Adrenal gland (tissue), 12 donors: ENCODE data around the gene IL34. TPM values are rescaled to one million over a fixed set of nuclear protein-coding genes. Genes with fewer than 3 reads are reported as not detected.

ENCODE experiments used
- DNase-seq, 7 donors: peaks; one replicate each; pipeline ENCODE4 v3.0.0-alpha.2; 2019 to 2020
- H3K27ac ChIP-seq, 5 donors: fragments of 200-600 bp; sonication (generic) in 4 of 5; 1 replicate in 3 of 5; 2 replicates in 2 of 5; pipeline versions ENCODE4 v1.5.1 to v1.8.0; 2016 to 2020; ENCODE audit warnings: mild to moderate bottlenecking in 1 of 5
- H3K27me3 ChIP-seq: fragments of 200-600 bp; 2 replicates; pipeline ENCODE4 v1.8.0; 2021
- H3K36me3 ChIP-seq, 2 donors: fragments of 200-600 bp; replicated peaks in 1 of 2; 1 replicate in 1 of 2; 2 replicates in 1 of 2; pipeline versions ENCODE4 v1.5.1 to v1.8.0; 2018 to 2022
- H3K4me1 ChIP-seq, 2 donors: fragments of 200-600 bp; replicated peaks in 1 of 2; 1 replicate in 1 of 2; 2 replicates in 1 of 2; pipeline versions ENCODE4 v1.5.1 to v1.8.0; 2018 to 2021
- H3K4me3 ChIP-seq, 4 donors: fragments of 200-600 bp; sonication (generic) in 3 of 4; one replicate each; pipeline ENCODE4 v1.5.1; 2016 to 2018
- H3K9me3 ChIP-seq, 3 donors: fragments of 200-600 bp; sonication (generic) in 1 of 3; replicated peaks in 1 of 3; 1 replicate in 2 of 3; 2 replicates in 1 of 3; pipeline versions ENCODE4 v1.5.1 to v1.8.0; 2016 to 2021
- POLR2A ChIP-seq, 2 donors: fragments of 450-650 bp; IDR thresholded peaks; one replicate each; pipeline ENCODE4 v1.6.1; 2017; ENCODE audit warnings: antibody characterized with exemption in 2 of 2, mild to moderate bottlenecking in 2 of 2, moderate library complexity in 1 of 2
- WGBS, 4 donors: extraction: QIAGEN DNeasy Blood & Tissue Kit in 2 of 4; methylation state at CpG; one replicate each; pipeline versions ENCODE4 v1.1.5 to v1.1.7; 2013 to 2017; 5-methylcytosine and 5-hydroxymethylcytosine counted together
- intact Hi-C, 2 donors: fragments of 100-400 bp; cut with DNase I; formaldehyde crosslinking; loops; one replicate each; pipeline versions ENCODE4 v1.14.1 to v1.15.0; 2022 to 2023
- polyA plus RNA-seq, 3 donors: library from polyadenylated mRNA; stranded (reverse); fragments of 200-250 nt in 2 of 3; fragments of 350-450 nt in 1 of 3; fragmentation: Illumina TruSeq in 1 of 3; extraction: RNeasy Lipid Tissue Mini Kit (QIAGEN cat#74804) in 1 of 3; gene quantifications; one replicate each; pipeline ENCODE4 v1.2.3, GENCODE V29; 2013 to 2014
- total RNA-seq, 9 donors: library from RNA; depleted of rRNA in 4 of 9; stranded (reverse); fragments of >200 nt in 4 of 9; fragments of 120-200 nt in 1 of 9; fragmentation: NEBNext Ultra II Directional in 1 of 9; extraction: Animal tissue kit (Norgen Biotek cat#: 25700) in 1 of 9; gene quantifications; one replicate each; pipeline versions ENCODE4 v1.1.0 to v1.2.4, GENCODE V29; 2013 to 2023
- TF ChIP-seq, protein P1 (sequence below), 6 experiments: fragments of 450-650 bp in 4 of 6; fragments of 200-600 bp in 2 of 6; sonication (generic) in 1 of 6; IDR thresholded peaks; 1 replicate in 5 of 6; 2 replicates in 1 of 6; pipeline versions ENCODE4 v1.5.1 to v1.8.0; 2016 to 2021; ENCODE audit warnings: antibody characterized with exemption in 6 of 6, mild to moderate bottlenecking in 2 of 6, moderate library complexity in 1 of 6
- donor health status: healthy with polysubstance abuse.
- donor health status: Bipolar disorder and iron deficiency.
- donor health status: DM: yes; HTN: yes; CAD: no.
- donor health status: DM: no; HTN: no; CAD: no.
- donor health status: DM: no; HTN: no; CAD: no.
- donor health status: DM: yes; HTN: yes; CAD: no.

Gene IL34
- total and polyA plus RNA-seq, 12 donors: 1.2 to 62.9 (median 35.7) TPM

DNA sequence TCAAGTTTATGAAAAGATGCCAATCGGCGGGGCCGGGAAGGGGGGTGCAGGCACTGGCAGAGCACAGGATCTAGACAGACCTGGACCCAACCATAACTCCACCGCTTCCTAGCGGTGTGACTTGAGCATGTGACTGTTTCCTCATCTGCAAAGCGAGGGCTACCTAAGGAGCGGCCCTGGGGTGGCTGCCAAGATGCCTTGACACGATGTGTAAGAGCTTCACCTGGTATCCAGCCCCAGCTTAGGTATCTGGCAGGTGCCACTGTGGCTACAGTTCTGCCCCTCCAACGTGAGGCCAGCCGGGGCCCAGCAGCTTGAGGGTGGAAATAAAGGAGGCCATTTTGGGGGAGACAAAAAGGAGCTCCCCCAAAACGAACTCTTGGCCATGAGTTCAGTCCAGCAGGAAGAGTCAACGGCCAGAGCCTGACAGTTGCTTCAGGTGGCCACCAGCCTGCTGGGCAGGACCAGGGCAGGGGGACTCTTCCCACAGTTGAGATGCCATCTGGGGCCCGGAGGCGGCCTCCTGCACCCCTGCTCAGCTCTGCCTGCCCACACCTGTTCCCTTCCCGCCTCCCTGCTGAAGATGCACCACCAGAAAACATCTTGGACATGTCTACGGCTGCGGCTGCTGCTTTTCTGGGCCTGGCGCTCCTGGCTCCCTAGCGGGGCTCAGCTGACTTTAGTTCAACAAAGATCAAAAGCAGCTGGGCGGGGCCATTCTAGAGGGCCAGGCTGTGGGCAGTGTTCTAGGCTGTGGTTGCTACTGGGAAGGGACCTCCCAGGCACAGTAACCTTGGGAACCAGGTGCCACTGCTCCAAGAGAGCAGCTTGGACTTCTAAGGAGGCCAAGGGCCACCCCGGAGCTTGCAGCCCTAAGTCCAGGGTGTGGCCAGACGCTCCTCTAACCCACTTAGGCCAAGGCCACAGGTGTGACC, 42.9 kb downstream of the IL34 start:
- 93 to 96% (median 95%) methylated on average over 12 to 22 of the region's 22 CpGs for WGBS, 4 donors
- no peaks in the 10 kb centered on the region for H3K27me3 ChIP-seq
- H3K27ac ChIP-seq: peak overlapping the region in 2 of 5 donors; percentile 92 to 96
- DNase-seq: no peak
- intact Hi-C loops: no loop called here
- TF ChIP-seq, protein P1, sequence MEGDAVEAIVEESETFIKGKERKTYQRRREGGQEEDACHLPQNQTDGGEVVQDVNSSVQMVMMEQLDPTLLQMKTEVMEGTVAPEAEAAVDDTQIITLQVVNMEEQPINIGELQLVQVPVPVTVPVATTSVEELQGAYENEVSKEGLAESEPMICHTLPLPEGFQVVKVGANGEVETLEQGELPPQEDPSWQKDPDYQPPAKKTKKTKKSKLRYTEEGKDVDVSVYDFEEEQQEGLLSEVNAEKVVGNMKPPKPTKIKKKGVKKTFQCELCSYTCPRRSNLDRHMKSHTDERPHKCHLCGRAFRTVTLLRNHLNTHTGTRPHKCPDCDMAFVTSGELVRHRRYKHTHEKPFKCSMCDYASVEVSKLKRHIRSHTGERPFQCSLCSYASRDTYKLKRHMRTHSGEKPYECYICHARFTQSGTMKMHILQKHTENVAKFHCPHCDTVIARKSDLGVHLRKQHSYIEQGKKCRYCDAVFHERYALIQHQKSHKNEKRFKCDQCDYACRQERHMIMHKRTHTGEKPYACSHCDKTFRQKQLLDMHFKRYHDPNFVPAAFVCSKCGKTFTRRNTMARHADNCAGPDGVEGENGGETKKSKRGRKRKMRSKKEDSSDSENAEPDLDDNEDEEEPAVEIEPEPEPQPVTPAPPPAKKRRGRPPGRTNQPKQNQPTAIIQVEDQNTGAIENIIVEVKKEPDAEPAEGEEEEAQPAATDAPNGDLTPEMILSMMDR (IDR thresholded peaks at IDR 0.05): no peak
- no peak for TF ChIP-seq POLR2A (IDR thresholded peaks at IDR 0.05)
- no peak overlapping the region for H3K4me3 ChIP-seq
- no peaks in the 10 kb centered on the region for H3K9me3 ChIP-seq
- H3K36me3 ChIP-seq: no peaks in the 10 kb centered on the region
- peaks cover 35 to 69% of the 10 kb centered on the region in 2 donors for H3K4me1 ChIP-seq

DNA sequence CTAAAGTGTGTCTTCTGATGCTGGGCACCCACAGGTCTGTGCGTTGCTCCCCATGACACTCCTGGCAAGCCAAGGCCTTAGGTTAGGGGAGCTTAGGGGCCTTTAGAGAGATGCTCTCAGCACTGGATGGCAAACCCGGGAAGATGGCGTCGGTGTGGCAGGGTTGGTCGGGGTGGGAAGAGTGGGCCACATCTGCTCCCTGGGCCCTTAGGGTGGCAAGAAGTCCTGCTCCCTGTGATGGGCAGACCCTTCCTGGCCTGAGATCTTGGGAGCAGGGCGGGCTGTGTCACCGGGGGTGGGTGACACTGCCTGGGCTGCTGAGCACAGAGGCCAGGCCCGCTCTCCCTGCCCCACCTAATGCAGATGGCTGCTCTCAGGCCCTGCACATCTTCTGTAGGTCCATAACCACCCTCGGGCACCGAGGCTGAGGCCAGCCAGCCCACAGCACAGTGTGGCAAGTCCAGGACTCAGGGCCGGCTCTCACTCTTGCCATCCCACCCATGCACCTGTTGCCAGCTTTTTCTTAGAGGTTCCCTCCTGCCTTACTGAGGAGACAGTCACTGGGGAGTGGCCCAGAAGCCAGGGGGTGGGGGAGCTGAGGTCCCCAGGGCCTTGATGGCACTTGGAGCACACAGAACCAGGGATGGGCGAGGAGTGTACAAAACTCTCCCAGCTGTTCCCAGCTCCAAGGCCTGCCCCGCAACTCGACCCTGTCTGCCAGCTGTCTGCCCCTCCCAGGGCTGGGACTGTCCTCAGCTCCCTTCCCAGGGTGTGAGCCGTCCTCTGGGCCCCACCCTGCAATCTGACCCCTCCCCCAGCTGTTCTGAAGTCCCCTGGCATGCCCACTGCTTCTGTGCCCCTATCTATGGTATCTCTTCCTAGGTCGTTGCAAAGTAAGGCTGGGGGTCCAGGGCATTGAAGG, 43.9 kb downstream of the IL34 start:
- Histone ChIP-seq H3K9me3 (no peaks in the 10 kb centered on the region), H3K27me3 (no peaks in the 10 kb centered on the region), H3K4me1 (peaks cover 32 to 72% of the 10 kb centered on the region in 2 donors), H3K36me3 (no peaks in the 10 kb centered on the region), H3K27ac (peak overlapping the region in 4 of 5 donors; percentile 70 to 96 (median 87)), H3K4me3 (no peak overlapping the region)
- no peak for DNase-seq
- 84 to 89% (median 87%) methylated on average over 7 to 16 of the region's 16 CpGs for WGBS, 4 donors
- TF ChIP-seq, protein P1 (IDR thresholded peaks at IDR 0.05): no peak
- TF ChIP-seq POLR2A (IDR thresholded peaks at IDR 0.05): no peak
- intact Hi-C loops: no loop called here

DNA sequence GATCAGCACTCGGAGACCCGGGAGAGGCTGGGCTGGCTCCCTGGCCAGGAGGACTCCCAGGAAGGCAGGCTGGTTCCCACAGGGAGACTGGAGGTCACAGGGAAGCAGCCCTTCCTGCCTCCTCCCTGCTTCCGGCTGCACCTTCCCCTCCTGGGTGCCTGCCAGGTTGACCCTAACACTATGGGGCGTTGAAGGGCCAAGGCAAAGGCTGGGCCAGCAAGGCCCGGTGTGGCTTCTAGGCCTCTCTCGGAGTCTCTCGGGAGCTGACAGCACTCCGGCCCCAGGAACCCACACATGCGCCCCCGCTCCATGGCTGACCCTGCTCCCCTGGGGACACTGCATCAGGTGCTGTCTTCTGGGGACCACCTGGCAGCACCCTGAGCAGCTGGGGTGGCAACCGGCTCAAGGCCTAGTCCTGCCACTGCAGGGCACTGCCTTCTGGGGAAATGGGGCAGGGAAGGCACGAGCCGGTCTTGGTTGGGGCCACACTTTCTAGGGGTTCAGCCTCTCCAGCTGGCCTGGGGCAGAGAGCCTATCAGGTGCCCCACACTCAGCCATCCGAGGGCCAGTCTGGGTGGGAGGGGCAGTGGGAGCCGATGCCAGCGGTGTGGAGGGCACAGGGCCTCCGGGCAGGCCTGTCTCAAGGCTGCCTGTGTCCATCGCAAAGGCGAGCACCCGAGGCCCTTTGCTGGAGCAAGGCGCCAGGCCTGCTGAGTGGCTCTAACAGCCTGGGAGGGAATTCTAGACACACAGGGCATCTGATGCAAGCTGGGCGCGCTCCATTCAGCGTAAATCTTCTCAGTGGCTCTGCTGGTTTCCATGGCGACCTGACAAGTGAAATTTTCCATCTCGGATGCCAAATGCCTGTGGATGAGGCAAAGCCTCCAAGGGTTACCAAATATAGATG, 45.1 kb downstream of the IL34 start:
- TF ChIP-seq, protein P1 (IDR thresholded peaks at IDR 0.05): no peak
- peak; percentile 40 to 75 for TF ChIP-seq POLR2A (IDR thresholded peaks at IDR 0.05)
- WGBS, 4 donors: 51 to 63% (median 57%) methylated on average over 5 to 26 of the region's 26 CpGs
- Histone ChIP-seq H3K4me3 (no peak overlapping the region), H3K9me3 (no peaks in the 10 kb centered on the region), H3K4me1 (peaks cover 37 to 78% of the 10 kb centered on the region in 2 donors), H3K27ac (peak overlapping the region; percentile 70 to 96 (median 83)), H3K36me3 (no peaks in the 10 kb centered on the region), H3K27me3 (no peaks in the 10 kb centered on the region)
- DNase-seq: peak; percentile 89 to 98 (median 97)
- intact Hi-C loops: no loop called here
